Neuron (in vitro differentiated cells): Measurements from ENCODE around the gene PRKCE.

Experiments used
- H2AFZ ChIP-seq: one replicate; pipeline ENCODE4 v1.6.1; 2013; ENCODE audit warnings: low read depth, mild to moderate bottlenecking, inconsistent platforms, low read length, moderate library complexity
- H3K27me3 ChIP-seq: one replicate; pipeline ENCODE4 v1.6.1; 2013; ENCODE audit warnings: low read length; ENCODE audit not compliant: insufficient read depth
- H3K36me3 ChIP-seq: one replicate; pipeline ENCODE4 v1.6.1; 2013; ENCODE audit warnings: low read length; ENCODE audit not compliant: insufficient read depth
- H3K4me1 ChIP-seq: one replicate; pipeline ENCODE4 v1.6.1; 2013; ENCODE audit warnings: low read length; ENCODE audit not compliant: insufficient read depth
- H3K4me3 ChIP-seq: 2 replicates; pipeline ENCODE4 v1.5.1; 2013; ENCODE audit warnings: mild to moderate bottlenecking, low read length, moderate library complexity
- H3K9me3 ChIP-seq: one replicate; pipeline ENCODE4 v1.6.1; 2013; ENCODE audit warnings: low read length

Gene PRKCE

DNA sequence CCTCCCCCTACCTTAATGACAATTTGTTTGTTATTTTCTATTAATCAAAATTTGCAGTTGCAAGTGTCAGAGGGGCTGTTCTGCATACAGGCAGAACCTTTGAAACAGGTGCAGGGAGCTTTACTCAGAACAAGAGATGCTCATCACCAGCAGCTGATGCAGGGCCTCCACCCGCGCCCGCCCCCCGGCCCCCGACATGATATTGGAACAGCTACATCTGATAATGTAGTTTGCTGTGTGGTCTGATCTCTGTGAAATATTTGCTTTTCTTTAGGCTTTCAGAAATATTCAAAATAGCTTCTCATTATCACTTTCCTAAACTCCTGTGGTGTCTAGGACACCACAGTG lies 130.0 kb downstream of the PRKCE start:
- Histone ChIP-seq H3K4me3 (no peak overlapping the region), H3K36me3 (no peaks in the 10 kb centered on the region), H3K4me1 (peaks cover 15% of the 10 kb centered on the region), H3K9me3 (no peaks in the 10 kb centered on the region), H3K27me3 (no peaks in the 10 kb centered on the region), H2AFZ (no peak overlapping the region)

DNA sequence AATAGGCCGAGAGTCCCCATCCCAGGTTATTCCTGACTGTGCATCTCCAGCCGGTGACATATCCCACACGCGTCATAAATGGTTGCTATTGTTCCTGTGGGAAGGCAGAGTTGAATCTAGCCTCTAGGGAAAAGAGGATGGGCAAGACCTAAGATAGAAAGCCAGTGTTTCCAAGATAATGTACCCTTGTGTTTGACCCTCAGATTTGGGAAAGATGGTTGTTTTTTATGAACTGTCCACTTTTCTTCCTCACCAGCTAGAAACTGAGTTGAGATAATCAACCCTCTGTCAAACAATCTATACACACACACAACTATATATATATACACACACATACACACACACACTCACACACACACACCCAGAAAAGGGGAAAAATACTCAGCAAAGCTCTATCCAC lies 131.0 kb downstream of the PRKCE start:
- no peaks in the 10 kb centered on the region for H3K36me3 ChIP-seq
- no peak overlapping the region for H3K4me3 ChIP-seq
- peaks cover 13% of the 10 kb centered on the region for H3K4me1 ChIP-seq
- no peaks in the 10 kb centered on the region for H3K27me3 ChIP-seq
- H2AFZ ChIP-seq, result no peak overlapping the region
- H3K9me3 ChIP-seq, result no peaks in the 10 kb centered on the region

GRCh38 chr2:45782986-45783385 lies 131.5 kb downstream of the PRKCE start:
- Histone ChIP-seq H3K9me3 (no peaks in the 10 kb centered on the region), H3K4me3 (no peak overlapping the region), H2AFZ (no peak overlapping the region), H3K27me3 (no peaks in the 10 kb centered on the region), H3K36me3 (no peaks in the 10 kb centered on the region), H3K4me1 (peaks cover 13% of the 10 kb centered on the region)

- Histone ChIP-seq H3K27me3 (no peaks in the 10 kb centered on the region), H3K4me3 (no peak overlapping the region), H3K9me3 (no peaks in the 10 kb centered on the region), H3K4me1 (peaks cover 20% of the 10 kb centered on the region), H2AFZ (no peak overlapping the region), H3K36me3 (no peaks in the 10 kb centered on the region)
Observed at GRCh38 chr2:45786030-45786835, 134.8 kb downstream of the PRKCE start.

DNA sequence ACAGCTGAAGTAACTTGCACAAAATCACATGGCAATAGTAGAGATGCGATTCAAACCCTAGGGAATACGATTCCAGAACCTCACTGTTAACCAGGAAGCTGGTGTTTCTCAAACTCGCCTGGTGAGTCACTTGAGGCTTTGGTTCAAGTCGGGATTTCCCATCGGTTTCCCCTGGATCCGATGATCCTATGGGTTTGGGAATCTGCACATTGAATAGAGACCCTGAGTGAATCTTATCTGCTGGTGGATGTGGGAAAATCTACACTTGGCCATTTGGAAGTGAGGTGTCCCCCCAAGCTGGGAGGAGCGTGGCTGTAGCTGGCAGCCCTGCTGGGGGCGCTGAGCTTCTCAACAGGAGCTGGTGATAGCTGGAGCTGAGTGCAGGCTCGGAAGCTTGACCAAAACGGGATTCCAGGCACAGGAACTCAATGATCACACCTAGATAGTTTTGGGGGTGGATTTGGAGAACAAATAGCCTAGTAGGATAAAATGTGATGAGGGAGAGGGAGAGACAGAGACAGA lies 135.4 kb downstream of the PRKCE start:
- no peaks in the 10 kb centered on the region for H3K27me3 ChIP-seq
- no peak overlapping the region for H3K4me3 ChIP-seq
- H3K36me3 ChIP-seq, result no peaks in the 10 kb centered on the region
- no peak overlapping the region for H2AFZ ChIP-seq
- no peaks in the 10 kb centered on the region for H3K9me3 ChIP-seq
- H3K4me1 ChIP-seq, result peaks cover 20% of the 10 kb centered on the region

- H3K4me3 ChIP-seq, result no peak overlapping the region
- peaks cover 8% of the 10 kb centered on the region for H3K4me1 ChIP-seq
- H3K36me3 ChIP-seq, result no peaks in the 10 kb centered on the region
- no peak overlapping the region for H2AFZ ChIP-seq
- no peaks in the 10 kb centered on the region for H3K27me3 ChIP-seq
- no peaks in the 10 kb centered on the region for H3K9me3 ChIP-seq
Observed at GRCh38 chr2:45788401-45788800, 136.9 kb downstream of the PRKCE start.

DNA sequence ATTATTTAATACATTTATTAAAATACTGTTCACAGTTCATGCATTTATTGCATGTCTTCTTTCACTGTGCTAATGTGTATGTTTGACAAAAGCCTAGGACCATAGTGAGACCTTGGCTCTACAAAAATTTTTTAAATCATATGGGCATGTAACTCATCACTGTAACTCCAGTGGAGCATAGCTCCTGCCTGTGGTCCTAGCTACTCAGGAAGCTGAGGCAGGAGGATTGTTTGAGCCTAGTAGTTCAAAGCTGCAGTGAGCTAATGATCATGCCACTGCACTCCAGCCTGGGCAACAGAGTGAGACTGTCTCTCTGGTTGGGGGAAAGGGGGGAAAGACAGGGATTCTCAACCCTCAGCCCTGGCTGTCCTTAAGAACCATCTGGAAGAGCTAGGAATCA lies 137.8 kb downstream of the PRKCE start:
- Histone ChIP-seq H3K36me3 (no peaks in the 10 kb centered on the region), H3K4me1 (peaks cover 12% of the 10 kb centered on the region), H3K9me3 (no peaks in the 10 kb centered on the region), H2AFZ (no peak overlapping the region), H3K4me3 (no peak overlapping the region), H3K27me3 (no peaks in the 10 kb centered on the region)

DNA sequence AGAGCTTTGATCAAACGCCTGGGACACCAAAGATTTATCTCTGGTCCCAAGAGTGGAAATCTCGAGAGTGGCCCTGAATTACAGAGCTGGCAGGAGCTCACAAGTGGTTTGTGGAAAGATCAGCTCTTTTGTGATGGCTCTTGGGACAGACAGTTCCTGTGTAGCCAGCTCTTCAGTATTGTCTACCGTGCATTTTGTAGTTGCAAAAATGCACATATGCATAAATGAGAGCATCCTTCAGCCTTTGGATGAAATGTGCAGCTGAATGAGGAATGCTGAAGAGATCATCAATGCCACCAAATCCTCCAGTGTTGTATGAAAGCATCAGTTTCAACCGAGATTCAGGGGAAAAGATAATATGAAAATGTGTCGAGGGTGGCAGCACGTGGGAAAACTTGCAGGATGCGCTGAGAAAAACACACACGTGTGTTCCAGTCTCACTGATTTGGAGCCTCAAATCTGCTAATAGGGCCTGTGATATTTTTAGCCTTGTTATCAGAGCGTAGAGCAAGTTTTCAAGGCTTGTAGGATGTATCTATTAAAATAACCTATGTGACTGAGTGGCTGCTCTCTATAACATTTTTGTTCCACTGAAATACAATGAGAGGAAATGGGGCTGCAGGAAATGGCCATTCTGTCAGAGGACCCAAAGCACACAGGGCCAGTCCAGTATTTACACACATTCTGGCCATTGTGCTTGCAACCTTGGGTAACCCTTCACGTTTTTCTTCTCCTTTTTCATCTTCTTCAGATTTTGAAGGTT lies 138.7 kb downstream of the PRKCE start:
- Histone ChIP-seq H3K27me3 (no peaks in the 10 kb centered on the region), H3K9me3 (no peaks in the 10 kb centered on the region), H3K4me1 (peaks cover 13% of the 10 kb centered on the region), H2AFZ (no peak overlapping the region), H3K4me3 (no peak overlapping the region), H3K36me3 (no peaks in the 10 kb centered on the region)

- Histone ChIP-seq H3K36me3 (no peaks in the 10 kb centered on the region), H3K9me3 (no peaks in the 10 kb centered on the region), H3K4me1 (peaks cover 13% of the 10 kb centered on the region), H3K4me3 (no peak overlapping the region), H3K27me3 (no peaks in the 10 kb centered on the region), H2AFZ (no peak overlapping the region)
Observed at GRCh38 chr2:45793305-45793962, 142.0 kb downstream of the PRKCE start.

DNA sequence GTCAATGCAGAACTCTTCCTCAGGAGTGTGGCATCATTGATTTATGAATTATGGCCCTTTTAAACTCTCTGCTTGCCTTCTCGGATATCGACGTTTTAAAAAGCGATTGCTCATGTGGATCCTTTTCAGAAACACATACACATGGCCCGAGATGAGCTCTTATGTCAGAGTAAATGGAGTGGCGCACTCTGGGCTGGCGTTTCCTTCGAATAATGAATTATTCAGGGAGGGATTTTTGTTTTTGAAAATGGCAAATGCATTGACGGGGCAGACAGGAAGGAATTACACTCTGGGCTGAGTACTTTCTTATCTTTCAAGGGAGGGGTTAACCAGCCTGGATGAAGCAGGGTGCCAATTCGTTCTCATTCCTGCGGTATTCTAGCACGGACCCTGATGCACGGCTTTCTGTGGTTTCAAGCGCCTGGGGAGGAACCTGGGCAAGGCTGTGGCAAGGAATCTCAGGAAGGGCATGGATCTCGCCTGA lies 142.7 kb downstream of the PRKCE start:
- Histone ChIP-seq H3K4me1 (peaks cover 13% of the 10 kb centered on the region), H3K27me3 (no peaks in the 10 kb centered on the region), H3K9me3 (no peaks in the 10 kb centered on the region), H3K36me3 (no peaks in the 10 kb centered on the region), H3K4me3 (no peak overlapping the region), H2AFZ (no peak overlapping the region)

DNA sequence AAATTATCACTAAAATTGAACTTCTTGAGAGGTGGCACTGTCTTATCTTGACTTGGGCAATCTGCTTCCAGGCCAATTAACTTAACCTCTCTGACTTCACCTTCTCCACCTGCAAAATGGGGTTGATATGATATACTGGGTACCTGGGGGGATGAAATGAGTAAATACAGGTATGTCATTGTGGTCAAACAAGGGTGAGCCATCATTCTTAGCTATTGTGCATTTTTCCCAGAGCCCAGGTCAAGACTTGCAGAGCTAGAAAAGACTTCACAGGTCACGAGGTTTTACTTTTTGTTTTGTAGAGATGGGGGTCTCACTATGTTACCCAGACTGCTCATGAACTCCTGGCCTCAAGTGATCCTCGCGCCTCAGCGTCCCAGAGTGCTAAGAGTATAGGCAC lies 145.0 kb downstream of the PRKCE start:
- Histone ChIP-seq H3K4me3 (no peak overlapping the region), H2AFZ (no peak overlapping the region), H3K4me1 (peaks cover 5% of the 10 kb centered on the region), H3K36me3 (no peaks in the 10 kb centered on the region), H3K9me3 (no peaks in the 10 kb centered on the region), H3K27me3 (no peaks in the 10 kb centered on the region)

DNA sequence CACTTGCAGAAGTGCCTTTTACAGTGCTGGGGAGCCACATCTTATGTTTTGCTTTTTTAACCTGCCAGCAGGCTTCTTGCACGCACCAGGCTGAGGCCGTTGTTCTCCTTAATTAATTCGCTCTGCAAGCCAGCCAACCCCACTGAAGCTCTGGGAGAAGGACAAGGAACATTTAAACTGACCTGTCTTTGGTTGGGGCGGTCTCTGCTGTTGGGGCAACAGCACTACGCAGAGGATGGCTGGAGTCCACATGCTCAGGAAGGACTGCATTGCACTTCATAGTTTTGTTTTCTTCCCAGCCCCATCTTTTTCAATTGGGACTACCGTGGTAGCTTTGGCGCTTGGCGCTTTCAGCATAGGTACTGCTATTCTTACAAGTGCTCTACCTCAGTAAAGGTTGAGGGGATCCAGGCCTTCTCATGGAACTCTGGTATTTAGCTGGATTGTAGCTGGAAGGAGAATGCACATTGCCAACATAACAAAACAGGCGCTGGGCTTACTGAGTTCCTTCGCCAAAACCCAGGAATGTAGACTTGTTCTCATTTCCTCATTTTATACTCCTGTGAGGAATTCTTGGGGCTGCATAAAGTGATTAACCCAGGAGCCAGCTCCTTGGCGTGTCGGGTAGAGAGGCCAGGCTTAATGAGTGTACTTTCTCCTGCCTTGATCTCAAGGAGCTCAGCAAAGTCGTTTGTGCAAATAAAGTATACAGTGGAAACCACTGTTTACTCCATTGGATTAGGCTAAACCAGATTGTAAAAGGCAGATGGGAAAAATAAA lies 146.2 kb downstream of the PRKCE start:
- no peaks in the 10 kb centered on the region for H3K9me3 ChIP-seq
- no peak overlapping the region for H2AFZ ChIP-seq
- peaks cover 5% of the 10 kb centered on the region for H3K4me1 ChIP-seq

More for the DNA sequence above, 146.2 kb downstream of the PRKCE start:
- H3K36me3 ChIP-seq, result no peaks in the 10 kb centered on the region
- no peak overlapping the region for H3K4me3 ChIP-seq
- H3K27me3 ChIP-seq, result no peaks in the 10 kb centered on the region
